Activated CD4-positive, alpha-beta T cell treated with anti-CD3 and anti-CD28 coated beads, Interleukin-2, amount 10 ng/mL, durations not matched to agents 7 days and 5 days (primary cell): ENCODE results near the gene NCKIPSD. TPM values are rescaled to one million over a fixed set of nuclear protein-coding genes. Genes with fewer than 3 reads are reported as not detected.

Source experiments
- CTCF ChIA-PET: fragments of 350-600 bp; sonication (Branson Sonifier 250); formaldehyde crosslinking; loops from one replicate; lab custom pipeline; 2021; ENCODE audit warnings: antibody characterized with exemption; lab: Charles Lee
- POLR2A ChIA-PET: fragments of 350-600 bp; sonication (Branson Sonifier 250); formaldehyde crosslinking; loops from one replicate; lab custom pipeline; 2021; ENCODE audit warnings: antibody characterized with exemption; lab: Charles Lee
- DNase-seq: peaks from one replicate; pipeline ENCODE4 v3.0.0-alpha.2; 2020
- H3K27ac Mint-ChIP-seq: one replicate; pipeline ENCODE4 v1.8.0; 2021; ENCODE audit warnings: mild to moderate bottlenecking, moderate library complexity, mixed read lengths
- H3K27me3 Mint-ChIP-seq: one replicate; pipeline ENCODE4 v1.8.0; 2021; ENCODE audit warnings: mixed read lengths
- H3K36me3 Mint-ChIP-seq: one replicate; pipeline ENCODE4 v1.8.0; 2021; ENCODE audit warnings: low read depth, mixed read lengths
- H3K4me1 Mint-ChIP-seq: one replicate; pipeline ENCODE4 v1.8.0; 2021; ENCODE audit warnings: mixed read lengths
- H3K4me3 Mint-ChIP-seq: one replicate; pipeline ENCODE4 v1.8.0; 2021; ENCODE audit warnings: mild to moderate bottlenecking, moderate library complexity, mixed read lengths
- H3K9me3 Mint-ChIP-seq: one replicate; pipeline ENCODE4 v1.8.0; 2021; ENCODE audit warnings: mixed read lengths
- total RNA-seq, 2 experiments: library from RNA; stranded (reverse); gene quantifications; one replicate each; pipeline ENCODE4 v1.2.3, GENCODE V29; 2021

The NCKIPSD gene
- total RNA-seq, 2 experiments from 2014 or later, result 41.5 to 42.6 TPM

DNA sequence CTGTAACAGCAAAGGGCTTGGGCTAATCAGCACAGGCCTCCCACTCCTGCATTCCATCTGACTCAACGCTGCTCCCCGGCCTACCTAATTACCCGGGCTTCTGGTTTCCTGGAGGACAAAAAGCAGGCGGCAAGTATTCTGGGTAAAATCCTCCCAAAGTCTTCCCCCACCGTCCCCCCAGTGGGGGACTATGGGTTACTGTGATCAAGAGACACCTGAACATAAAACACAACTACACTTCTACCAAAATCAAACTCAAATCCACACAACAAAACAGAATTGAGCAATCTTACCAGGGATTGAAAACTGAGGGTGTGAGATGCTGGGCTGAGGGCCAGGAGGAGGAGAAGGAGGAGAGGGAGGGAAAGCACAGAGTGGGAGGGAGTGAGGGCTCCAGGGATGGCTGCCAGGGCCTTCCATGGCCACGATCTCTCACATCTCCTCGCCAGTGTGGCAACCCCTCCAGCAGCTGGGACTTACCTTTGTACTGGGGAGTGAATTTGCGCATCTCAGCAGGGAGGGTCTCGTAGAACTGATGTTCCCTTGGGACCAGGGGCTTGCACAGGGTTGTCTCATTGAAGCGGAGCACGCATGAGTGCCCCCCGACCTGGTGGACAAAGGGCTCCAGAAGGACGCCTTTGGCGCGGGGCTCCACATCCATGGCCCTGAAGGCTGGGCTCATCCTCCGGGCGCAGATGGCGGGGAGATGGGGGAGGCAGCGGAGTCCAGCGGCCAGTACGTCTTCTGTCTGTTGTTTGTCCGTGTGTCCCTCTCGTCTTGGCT lies 9.1 kb upstream of the NCKIPSD start:
- Mint-ChIP-seq H3K4me1 (peaks cover 6% of the 10 kb centered on the region), H3K4me3 (no peak overlapping the region), H3K27ac (no peak overlapping the region), H3K27me3 (no peaks in the 10 kb centered on the region), H3K36me3 (peaks cover 42% of the 10 kb centered on the region), H3K9me3 (no peaks in the 10 kb centered on the region)
- ChIA-PET CTCF (interaction anchor here (1.0 kb wide), 1 partner anchor 9 kb away, joined by 4 read pairs; the partner anchor contains the start of gene NCKIPSD), POLR2A (no interaction called here)
- DNase-seq, result no peak

DNA sequence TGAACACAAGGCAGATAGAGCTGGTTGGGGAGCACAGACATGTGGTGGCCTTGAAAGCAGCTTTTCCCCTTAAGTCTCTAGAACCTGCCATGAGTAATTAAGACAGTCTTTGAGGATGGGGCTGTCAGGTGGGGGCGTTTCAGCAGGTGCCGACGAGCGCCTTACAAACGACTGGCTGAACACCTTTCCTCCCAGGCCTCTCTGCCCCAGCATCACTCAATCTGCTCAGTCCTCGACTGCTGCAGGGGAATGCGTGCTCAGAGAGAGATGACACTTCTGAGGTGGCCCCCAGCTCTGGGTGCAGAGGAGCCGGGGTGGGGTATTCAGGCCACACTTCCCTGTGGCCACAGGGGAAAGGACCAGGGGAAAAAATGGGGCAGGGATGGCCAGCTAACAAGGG lies 8.1 kb upstream of the NCKIPSD start:
- Mint-ChIP-seq H3K4me3 (no peak overlapping the region), H3K27ac (no peak overlapping the region), H3K4me1 (peaks cover 6% of the 10 kb centered on the region), H3K36me3 (peaks cover 38% of the 10 kb centered on the region), H3K9me3 (no peaks in the 10 kb centered on the region), H3K27me3 (no peaks in the 10 kb centered on the region)
- ChIA-PET POLR2A (no interaction called here), CTCF (no interaction called here)
- DNase-seq, result no peak

DNA sequence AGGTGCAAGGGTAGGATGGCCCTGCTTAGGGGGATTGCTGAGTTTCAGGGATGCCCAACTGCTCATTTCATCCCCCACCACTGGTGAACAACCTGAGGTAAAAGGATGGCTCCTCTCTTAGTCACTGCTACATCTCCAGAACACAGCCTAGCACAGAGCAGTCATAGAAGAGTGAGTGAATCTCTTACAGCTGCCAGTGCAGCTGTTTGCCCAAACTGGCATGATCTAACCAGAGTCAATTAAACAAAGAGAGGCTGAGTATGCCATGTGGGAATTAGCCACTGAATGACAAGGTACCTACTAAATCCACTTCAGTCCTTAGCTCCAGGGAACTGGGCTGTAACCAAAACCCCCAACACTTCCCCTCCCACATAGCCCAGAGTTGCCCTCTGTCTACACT lies 6.8 kb upstream of the NCKIPSD start:
- Mint-ChIP-seq H3K27ac (peak overlapping the region; percentile 6), H3K4me1 (peaks cover 6% of the 10 kb centered on the region), H3K4me3 (no peak overlapping the region), H3K36me3 (peaks cover 46% of the 10 kb centered on the region), H3K27me3 (no peaks in the 10 kb centered on the region), H3K9me3 (no peaks in the 10 kb centered on the region)
- ChIA-PET CTCF (interaction anchor here (0.8 kb wide), 1 partner anchor 28 kb away, joined by 4 read pairs; no protein-coding TSS in a partner anchor), POLR2A (interaction anchor here (0.6 kb wide), 1 partner anchor 73 kb away, joined by 3 read pairs; no protein-coding TSS in a partner anchor)
- DNase-seq, result no peak

GRCh38 chr3:48690846-48691458 lies 5.2 kb upstream of the NCKIPSD start:
- Mint-ChIP-seq H3K27ac (peak overlapping the region; percentile 33), H3K36me3 (peaks cover 52% of the 10 kb centered on the region), H3K4me1 (peaks cover 9% of the 10 kb centered on the region), H3K4me3 (no peak overlapping the region), H3K27me3 (no peaks in the 10 kb centered on the region), H3K9me3 (no peaks in the 10 kb centered on the region)
- no peak for DNase-seq
- POLR2A ChIA-PET, result no interaction called here
- CTCF ChIA-PET, result interaction anchor here (0.6 kb wide), 1 partner anchor 84 kb away, joined by 3 read pairs; no protein-coding TSS in a partner anchor

DNA sequence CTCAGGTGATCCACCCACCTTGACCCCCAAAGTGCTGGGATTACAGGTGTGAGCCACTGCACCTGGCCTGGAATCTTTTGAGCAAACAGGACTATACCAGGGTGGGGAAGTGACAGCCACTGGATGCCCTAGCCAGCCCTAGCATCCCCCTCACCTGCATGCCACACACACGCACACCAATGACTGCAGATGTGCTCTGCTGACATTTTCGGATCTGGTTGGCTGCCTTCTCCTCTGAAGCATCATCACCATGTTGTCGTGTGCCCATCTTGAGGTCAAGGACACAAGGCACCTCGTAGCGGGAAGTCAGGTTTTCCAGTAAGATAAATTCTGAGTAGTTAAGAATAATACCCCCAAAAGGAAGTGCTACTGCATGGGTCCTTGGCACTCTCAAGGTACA lies 3.7 kb upstream of the NCKIPSD start:
- DNase-seq, result no peak
- Mint-ChIP-seq H3K27me3 (no peaks in the 10 kb centered on the region), H3K27ac (no peak overlapping the region), H3K4me3 (no peak overlapping the region), H3K36me3 (peaks cover 41% of the 10 kb centered on the region), H3K9me3 (no peaks in the 10 kb centered on the region), H3K4me1 (peaks cover 14% of the 10 kb centered on the region)
- CTCF ChIA-PET, result interaction anchor here (0.8 kb wide), 1 partner anchor 26 kb away, joined by 3 read pairs; no protein-coding TSS in a partner anchor
- POLR2A ChIA-PET, result no interaction called here

DNA sequence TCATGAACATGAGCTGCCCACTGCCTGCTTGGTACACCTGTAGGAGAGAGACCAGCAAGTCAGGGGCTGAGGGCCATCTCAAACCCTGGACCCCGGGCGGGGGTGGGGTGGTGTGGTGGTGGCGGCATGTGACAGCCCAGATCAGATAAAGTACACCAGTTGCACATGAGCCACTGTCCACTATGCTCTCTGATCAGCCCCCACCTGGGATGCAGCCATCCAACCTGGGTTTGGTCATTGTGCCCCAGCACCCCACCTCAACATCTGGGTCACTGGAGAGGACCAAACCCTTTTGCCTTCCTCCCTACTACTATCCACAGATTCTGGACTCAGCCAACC lies 3.0 kb upstream of the NCKIPSD start:
- Mint-ChIP-seq H3K36me3 (peaks cover 39% of the 10 kb centered on the region), H3K4me1 (peaks cover 19% of the 10 kb centered on the region), H3K4me3 (no peak overlapping the region), H3K27me3 (no peaks in the 10 kb centered on the region), H3K9me3 (no peaks in the 10 kb centered on the region), H3K27ac (no peak overlapping the region)
- no peak for DNase-seq
- POLR2A ChIA-PET, result no interaction called here
- CTCF ChIA-PET, result interaction anchor here (0.6 to 1.4 kb wide), 3 partner anchors 27 to 288 kb away, joined by 3 to 5 read pairs (median 3); no protein-coding TSS in a partner anchor

DNA sequence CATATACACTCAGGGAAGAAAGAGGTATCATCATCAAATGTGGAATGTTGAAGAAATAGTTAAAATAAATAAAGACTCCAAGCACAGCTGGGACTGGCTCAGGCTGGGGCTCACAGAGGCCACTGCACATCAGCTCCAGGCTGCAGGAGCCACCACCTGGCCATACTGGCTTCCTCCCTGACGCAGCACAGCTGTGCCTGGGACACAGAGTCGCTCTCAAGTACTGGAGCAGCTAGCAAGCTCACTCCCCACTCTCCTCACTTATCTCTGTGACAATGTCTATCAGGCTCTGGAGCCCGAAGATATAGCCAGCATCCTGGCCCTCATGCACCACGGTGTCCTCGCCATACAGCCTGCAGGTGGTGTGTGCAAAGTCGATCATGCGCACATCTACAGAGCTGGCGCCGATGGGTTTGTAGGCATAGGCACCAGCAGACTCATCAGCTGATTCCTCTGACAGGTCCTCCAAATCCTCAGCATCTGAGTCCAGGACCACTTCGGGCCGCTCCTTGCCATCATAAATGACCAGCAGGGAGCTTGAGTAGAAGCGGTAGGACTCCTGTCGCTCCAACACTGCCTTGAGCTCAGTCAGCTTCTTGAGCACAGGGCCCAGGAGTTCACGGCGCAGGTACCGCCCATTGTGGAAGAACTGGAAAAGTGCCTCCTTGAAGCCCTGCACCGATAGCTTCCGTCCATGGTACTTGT lies 2.5 kb upstream of the NCKIPSD start:
- Mint-ChIP-seq H3K9me3 (no peaks in the 10 kb centered on the region), H3K4me1 (peaks cover 21% of the 10 kb centered on the region), H3K27ac (no peak overlapping the region), H3K27me3 (no peaks in the 10 kb centered on the region), H3K36me3 (peaks cover 37% of the 10 kb centered on the region), H3K4me3 (no peak overlapping the region)
- ChIA-PET POLR2A (no interaction called here), CTCF (interaction anchor here (0.6 to 1.4 kb wide), 2 partner anchors 82 to 287 kb away, joined by 3 to 5 read pairs; no protein-coding TSS in a partner anchor)
- no peak for DNase-seq

- peaks cover 37% of the 10 kb centered on the region for H3K36me3 Mint-ChIP-seq
- no peak overlapping the region for H3K4me3 Mint-ChIP-seq
- no peaks in the 10 kb centered on the region for H3K27me3 Mint-ChIP-seq
- H3K27ac Mint-ChIP-seq, result peak overlapping the region; percentile 22
- DNase-seq, result no peak
- ChIA-PET POLR2A (no interaction called here), CTCF (interaction anchor here (1.2 to 1.7 kb wide), 7 partner anchors 11 to 286 kb away, joined by 3 to 8 read pairs (median 5); no protein-coding TSS in a partner anchor)
- peaks cover 24% of the 10 kb centered on the region for H3K4me1 Mint-ChIP-seq
- no peaks in the 10 kb centered on the region for H3K9me3 Mint-ChIP-seq
Measured at GRCh38 chr3:48687220-48687678, 1.5 kb upstream of the NCKIPSD start.

DNA sequence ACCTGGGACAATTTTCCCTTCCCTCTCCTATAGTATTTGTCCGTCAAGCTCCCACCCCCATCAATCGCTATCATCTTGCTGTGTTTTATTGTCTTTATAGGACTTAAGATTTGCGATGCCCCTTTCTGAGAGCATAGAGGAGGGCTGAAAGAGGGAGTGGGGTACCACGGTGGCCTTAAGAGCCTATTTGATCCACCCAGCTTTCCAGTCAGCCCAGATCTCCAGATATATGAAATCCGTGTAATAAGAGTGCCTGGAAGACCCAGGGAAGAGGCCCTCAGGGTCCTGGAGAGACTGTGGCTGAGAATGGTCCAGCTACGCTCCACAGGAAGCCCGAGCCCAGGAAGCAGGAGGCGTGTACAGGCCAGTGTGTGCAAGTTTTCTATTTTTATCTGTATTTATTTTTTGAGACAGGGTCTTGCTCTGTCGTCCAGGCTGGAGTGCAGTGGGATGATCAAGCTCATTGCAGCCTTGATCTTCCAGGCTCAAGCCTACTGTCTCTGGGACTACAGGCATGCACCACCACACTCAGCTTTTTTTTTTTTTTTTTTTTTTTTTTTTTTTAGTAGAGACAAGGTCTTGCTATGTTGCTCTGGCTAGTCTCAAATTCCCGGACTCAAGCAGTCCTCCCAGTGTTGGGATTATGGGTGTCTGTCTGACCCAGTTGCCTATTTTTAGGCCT lies 964 bp upstream of the NCKIPSD start:
- no peak for DNase-seq
- Mint-ChIP-seq H3K27ac (peak overlapping the region; percentile 89), H3K36me3 (peaks cover 41% of the 10 kb centered on the region), H3K4me1 (peaks cover 24% of the 10 kb centered on the region), H3K27me3 (no peaks in the 10 kb centered on the region), H3K4me3 (peak overlapping the region; percentile 89), H3K9me3 (no peaks in the 10 kb centered on the region)
- CTCF ChIA-PET, result interaction anchor here (0.9 to 1.7 kb wide), 13 partner anchors 9 to 286 kb away, joined by 3 to 8 read pairs (median 4); partner anchors contain the start of genes CELSR3, IP6K2 and SLC26A6
- POLR2A ChIA-PET, result no interaction called here

- CTCF ChIA-PET, result interaction anchor here (0.7 to 1.7 kb wide), 11 partner anchors 10 to 491 kb away, joined by 3 to 7 read pairs (median 4); partner anchors contain the start of genes CELSR3, IP6K2 and SLC26A6
- Mint-ChIP-seq H3K27me3 (no peaks in the 10 kb centered on the region), H3K4me3 (peak overlapping the region; percentile 89), H3K4me1 (peaks cover 31% of the 10 kb centered on the region), H3K36me3 (peaks cover 44% of the 10 kb centered on the region), H3K27ac (peak overlapping the region; percentile 89), H3K9me3 (no peaks in the 10 kb centered on the region)
- DNase-seq, result no peak
- POLR2A ChIA-PET, result no interaction called here
Measured at GRCh38 chr3:48685293-48685602, 467 bp downstream of the NCKIPSD start.

DNA sequence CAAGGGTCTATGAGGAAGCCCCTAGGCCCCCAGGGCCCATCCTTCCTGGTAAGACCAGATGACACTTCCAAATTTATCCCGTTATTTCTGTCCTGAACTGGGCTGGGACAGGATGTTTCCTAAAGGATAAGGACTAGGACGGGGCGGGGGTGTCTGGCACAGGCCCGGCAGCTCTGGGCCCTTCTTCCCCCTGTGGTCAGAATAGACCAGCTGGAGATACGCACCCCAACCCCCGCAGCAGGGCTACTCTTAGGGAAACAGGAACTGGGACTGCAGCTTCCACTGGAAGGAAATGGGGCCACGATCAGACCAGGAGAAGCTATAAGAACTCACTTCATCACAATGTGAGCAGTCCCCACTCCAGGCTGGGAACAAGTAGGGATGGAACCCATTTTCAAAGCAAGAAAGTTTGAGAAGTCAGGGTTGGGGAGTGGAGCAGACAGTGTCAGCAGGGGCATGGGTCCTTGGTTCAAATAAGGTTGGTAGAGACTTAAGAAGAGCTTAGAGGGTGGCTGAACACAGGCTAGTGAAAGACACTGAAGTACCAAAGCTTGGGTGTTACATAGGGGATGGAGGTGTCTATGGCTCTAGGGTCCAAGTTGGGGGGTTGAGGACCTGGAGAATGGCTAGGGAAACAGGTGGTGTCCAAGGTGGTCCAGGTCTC lies 1.1 kb downstream of the NCKIPSD start:
- POLR2A ChIA-PET, result no interaction called here
- H3K4me3 Mint-ChIP-seq, result peak overlapping the region; percentile 89
- no peaks in the 10 kb centered on the region for H3K27me3 Mint-ChIP-seq
- peaks cover 35% of the 10 kb centered on the region for H3K4me1 Mint-ChIP-seq
- no peak for DNase-seq
- peaks cover 41% of the 10 kb centered on the region for H3K36me3 Mint-ChIP-seq
- CTCF ChIA-PET, result interaction anchor here (0.6 to 1.4 kb wide), 6 partner anchors 11 to 284 kb away, joined by 3 to 4 read pairs (median 4); partner anchors contain the start of gene CELSR3
- no peaks in the 10 kb centered on the region for H3K9me3 Mint-ChIP-seq
- H3K27ac Mint-ChIP-seq, result peak overlapping the region; percentile 89

DNA sequence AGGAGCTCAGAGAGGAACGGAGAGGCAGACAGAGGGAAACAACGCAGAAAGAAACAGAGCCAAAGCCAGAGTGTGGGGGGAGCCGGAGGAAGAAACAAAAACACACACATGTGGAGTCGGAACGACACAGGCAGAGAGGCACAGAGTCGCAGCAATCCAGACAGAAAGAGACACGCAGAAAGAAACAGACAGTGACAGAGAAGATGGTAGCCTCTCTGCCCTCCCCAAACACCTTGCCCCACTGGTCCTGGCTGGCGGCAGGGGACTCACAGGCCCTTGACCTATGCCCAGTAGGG lies 1.7 kb downstream of the NCKIPSD start:
- no peak for DNase-seq
- Mint-ChIP-seq H3K9me3 (no peaks in the 10 kb centered on the region), H3K36me3 (peaks cover 44% of the 10 kb centered on the region), H3K27me3 (no peaks in the 10 kb centered on the region), H3K4me3 (peak overlapping the region; percentile 89), H3K27ac (peak overlapping the region; percentile 81), H3K4me1 (peaks cover 41% of the 10 kb centered on the region)
- ChIA-PET CTCF (interaction anchor here (0.6 to 1.4 kb wide), 4 partner anchors 10 to 283 kb away, joined by 3 to 4 read pairs (median 4); no protein-coding TSS in a partner anchor), POLR2A (no interaction called here)
